H1 (cell line): ENCODE data around the gene IFT74. TPM values are rescaled to one million over a fixed set of nuclear protein-coding genes. Genes with fewer than 3 reads are reported as not detected.

Experiments
- GABPA ChIP-seq: IDR thresholded peaks from 2 replicates; pipeline ENCODE4 v1.6.1; 2011; ENCODE audit warnings: mild to moderate bottlenecking, low read length, moderate library complexity, borderline replicate concordance; ENCODE audit not compliant: insufficient read depth
- SIRT6 ChIP-seq: IDR thresholded peaks from one replicate; pipeline ENCODE4 v1.7.1; 2012; ENCODE audit warnings: low read length, inconsistent platforms
- SP2 ChIP-seq: IDR thresholded peaks from 2 replicates; pipeline ENCODE4 v1.6.1; 2012; ENCODE audit warnings: mild to moderate bottlenecking, low read length, inconsistent platforms
- SP4 ChIP-seq: IDR thresholded peaks from 2 replicates; pipeline ENCODE4 v1.6.1; 2012; ENCODE audit warnings: low read length, inconsistent platforms
- SUZ12 ChIP-seq: fragments of 200-600 bp; sonication (generic); IDR thresholded peaks from 2 replicates; pipeline ENCODE4 v1.6.1; 2012; ENCODE audit warnings: mild to moderate bottlenecking, inconsistent platforms, low read length, moderate library complexity, mixed read lengths
- polyA plus RNA-seq, 7 experiments: library from polyadenylated mRNA; depleted of rRNA in 3 of 7; stranded (reverse) in 5 of 7; unstranded in 2 of 7; fragments of >200 nt in 5 of 7; fragments of 200-250 nt in 2 of 7; gene quantifications; 1 replicate in 5 of 7; 2 replicates in 1 of 7; 4 replicates in 1 of 7; pipeline versions ENCODE4 v1.2.1 to v1.2.3, GENCODE V29; 2011 to 2013; ENCODE audit warnings: missing spikeins in 2 of 7, mixed read lengths in 2 of 7
- total RNA-seq: library from RNA; stranded (reverse); fragmentation: NEBNext Ultra II Directional; extraction: Animal tissue kit (Norgen Biotek cat#: 25700); gene quantifications from 2 replicates; pipeline ENCODE4 v1.2.1, GENCODE V29; 2021

The IFT74 gene
- total and polyA plus RNA-seq, 2 of the 8 experiments (the other 6 are each of a cell fraction or from before 2014, with no cell fraction given) = 4.4 to 17.8 TPM

DNA sequence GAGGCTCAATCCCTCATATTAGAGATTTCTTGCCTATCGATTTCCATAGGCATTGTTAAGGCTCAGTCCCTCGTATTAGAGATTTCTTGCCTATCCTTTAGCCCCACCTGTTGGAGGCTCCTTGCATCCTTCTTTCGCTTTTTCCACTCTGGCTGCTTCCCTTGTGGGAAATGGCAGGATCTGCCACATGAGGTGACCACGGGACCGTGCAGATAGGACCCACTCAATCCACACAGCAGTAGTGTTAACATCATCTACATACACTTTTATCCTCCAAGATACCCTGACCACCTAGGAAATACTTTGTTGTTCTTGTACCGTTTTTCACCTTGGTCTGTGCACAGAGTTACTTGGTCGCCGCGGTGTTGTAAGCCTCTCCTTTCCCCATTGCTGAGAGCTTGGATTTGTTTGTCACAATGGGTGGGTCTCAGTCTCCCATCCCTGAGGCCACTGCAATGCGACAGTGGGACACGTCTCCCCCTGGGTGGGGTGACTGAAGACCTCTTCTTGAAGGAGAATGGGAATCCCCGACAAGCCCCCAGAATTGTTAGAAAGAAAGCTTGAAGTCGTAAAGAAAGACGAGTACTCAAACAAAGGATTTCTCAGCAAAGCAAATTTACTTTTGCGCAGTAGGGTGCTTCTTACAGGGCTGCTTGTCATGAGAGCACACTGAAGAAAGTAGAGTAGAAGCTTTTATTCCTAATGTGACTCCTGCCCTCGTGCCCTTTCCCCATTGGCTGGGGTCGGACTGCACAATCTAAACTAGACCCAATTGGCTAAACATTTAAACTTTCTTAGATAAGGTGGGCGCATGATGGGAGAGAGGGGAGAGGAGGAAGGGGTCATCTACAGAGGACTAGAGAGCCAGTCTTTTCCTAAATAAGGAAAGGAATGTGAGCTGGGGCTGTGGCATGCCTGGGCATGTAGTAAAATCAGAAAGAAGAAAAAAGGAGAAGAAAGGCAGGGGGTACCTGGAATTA is 19.8 kb downstream of the IFT74 start (continued):
- TF ChIP-seq SP2 = no peak
- no peak for TF ChIP-seq SP4
- no peak for TF ChIP-seq SIRT6
- no peak for TF ChIP-seq GABPA
- no peak for TF ChIP-seq SUZ12
